H9 (cell line): ENCODE results near the gene MDGA2. TPM values are rescaled to one million over a fixed set of nuclear protein-coding genes. Genes with fewer than 3 reads are reported as not detected.

Source experiments
- DNase-seq: peaks from one replicate; pipeline ENCODE4 v3.0.0-alpha.2; 2017
- H2AFZ ChIP-seq: one replicate; pipeline ENCODE4 v1.6.1; 2013; ENCODE audit warnings: mild to moderate bottlenecking, low read length, control low read depth, moderate library complexity
- H2AK5ac ChIP-seq: 2 replicates; pipeline ENCODE4 v1.6.1; 2013; ENCODE audit warnings: low read length, control low read depth, mixed read lengths; ENCODE audit not compliant: insufficient read length
- H2BK120ac ChIP-seq: one replicate; pipeline ENCODE4 v1.6.1; 2013; ENCODE audit warnings: low read depth, mild to moderate bottlenecking, low read length, control low read depth, inconsistent platforms; ENCODE audit not compliant: poor library complexity, severe bottlenecking
- H2BK12ac ChIP-seq: 2 replicates; pipeline ENCODE4 v1.6.1; 2013; ENCODE audit warnings: low read length, control low read depth, mixed read lengths, low read depth; ENCODE audit not compliant: insufficient read length
- H2BK15ac ChIP-seq: 2 replicates; pipeline ENCODE4 v1.6.1; 2013; ENCODE audit warnings: low read depth, low read length, control low read depth
- H2BK20ac ChIP-seq: one replicate; pipeline ENCODE4 v1.6.1; 2013; ENCODE audit warnings: low read depth, mild to moderate bottlenecking, low read length, control low read depth, inconsistent platforms; ENCODE audit not compliant: poor library complexity, severe bottlenecking
- H2BK5ac ChIP-seq: 2 replicates; pipeline ENCODE4 v1.6.1; 2013; ENCODE audit warnings: low read length, control low read depth, mixed read lengths; ENCODE audit not compliant: insufficient read length
- H3K14ac ChIP-seq: 2 replicates; pipeline ENCODE4 v1.6.1; 2013; ENCODE audit warnings: low read length, control low read depth; ENCODE audit not compliant: insufficient read depth
- H3K18ac ChIP-seq: 2 replicates; pipeline ENCODE4 v1.6.1; 2013; ENCODE audit warnings: low read depth, mild to moderate bottlenecking, mixed read lengths, low read length, control low read depth; ENCODE audit not compliant: insufficient read length
- H3K23ac ChIP-seq: 2 replicates; pipeline ENCODE4 v1.6.1; 2013; ENCODE audit warnings: low read length, control low read depth, mixed read lengths, low read depth; ENCODE audit not compliant: insufficient read length
- H3K23me2 ChIP-seq: 2 replicates; pipeline ENCODE4 v1.6.1; 2013; ENCODE audit warnings: low read depth, mild to moderate bottlenecking, mixed read lengths, low read length, control low read depth; ENCODE audit not compliant: insufficient read length, poor library complexity, severe bottlenecking
- H3K27ac ChIP-seq: 2 replicates; pipeline ENCODE4 v1.5.1; 2013; ENCODE audit warnings: low read length, control low read depth, mixed read lengths, low read depth; ENCODE audit not compliant: insufficient read length
- H3K27me3 ChIP-seq: 2 replicates; pipeline ENCODE4 v1.6.1; 2013; ENCODE audit warnings: low read length, control low read depth, inconsistent platforms; ENCODE audit not compliant: insufficient read depth
- H3K4ac ChIP-seq: 2 replicates; pipeline ENCODE4 v1.6.1; 2013; ENCODE audit warnings: low read depth, mild to moderate bottlenecking, control low read depth, inconsistent platforms, low read length, moderate library complexity
- H3K4me1 ChIP-seq: 2 replicates; pipeline ENCODE4 v1.6.1; 2013; ENCODE audit warnings: low read length, control low read depth, inconsistent platforms; ENCODE audit not compliant: insufficient read depth
- H3K4me2 ChIP-seq: 2 replicates; pipeline ENCODE4 v1.6.1; 2013; ENCODE audit warnings: low read length, control low read depth, mixed read lengths; ENCODE audit not compliant: insufficient read length, insufficient read depth
- H3K56ac ChIP-seq: 2 replicates; pipeline ENCODE4 v1.6.1; 2013; ENCODE audit warnings: low read depth, mild to moderate bottlenecking, mixed read lengths, low read length, control low read depth; ENCODE audit not compliant: insufficient read length
- H3K79me1 ChIP-seq: 2 replicates; pipeline ENCODE4 v1.6.1; 2013; ENCODE audit warnings: low read depth, mild to moderate bottlenecking, moderate library complexity, low read length, control low read depth, inconsistent platforms; ENCODE audit not compliant: insufficient read depth, poor library complexity, severe bottlenecking
- H3K79me2 ChIP-seq: 2 replicates; pipeline ENCODE4 v1.6.1; 2013; ENCODE audit warnings: low read length, control low read depth, inconsistent platforms; ENCODE audit not compliant: insufficient read depth
- H3K9ac ChIP-seq: 2 replicates; pipeline ENCODE4 v1.6.1; 2013; ENCODE audit warnings: low read length, control low read depth, mixed read lengths; ENCODE audit not compliant: insufficient read length; ENCODE audit errors: extremely low read depth
- H3K9me3 ChIP-seq: one replicate; pipeline ENCODE4 v1.6.1; 2013; ENCODE audit warnings: low read depth, low read length, inconsistent platforms; ENCODE audit not compliant: control insufficient read depth
- H3T11ph ChIP-seq: one replicate; pipeline ENCODE4 v1.6.1; 2013; ENCODE audit warnings: mild to moderate bottlenecking, low read length, control low read depth, inconsistent platforms
- H4K20me1 ChIP-seq: one replicate; pipeline ENCODE4 v1.6.1; 2013; ENCODE audit not compliant: control insufficient read depth, insufficient read length, insufficient read depth
- H4K5ac ChIP-seq: 2 replicates; pipeline ENCODE4 v1.6.1; 2013; ENCODE audit warnings: low read depth, mild to moderate bottlenecking, mixed read lengths, low read length, control low read depth; ENCODE audit not compliant: insufficient read length
- H4K8ac ChIP-seq: replicated peaks from 2 replicates; pipeline ENCODE4 v1.6.1; 2013; ENCODE audit warnings: low read length, control low read depth, mixed read lengths, low read depth; ENCODE audit not compliant: insufficient read length
- H4K91ac ChIP-seq: 2 replicates; pipeline ENCODE4 v1.6.1; 2013; ENCODE audit warnings: low read depth, mild to moderate bottlenecking, moderate library complexity, mixed read lengths, low read length, control low read depth; ENCODE audit not compliant: insufficient read length
- H3K27ac Mint-ChIP-seq, 3 experiments: 2 replicates in 2 of 3; 3 replicates in 1 of 3; pipeline ENCODE4 v1.8.0; 2020 to 2021; ENCODE audit warnings: mixed read lengths in 3 of 3, mild to moderate bottlenecking in 1 of 3, moderate library complexity in 1 of 3
- H3K27me3 Mint-ChIP-seq: 2 replicates; pipeline ENCODE4 v1.8.0; 2021; ENCODE audit warnings: low read depth, mild to moderate bottlenecking, moderate library complexity, mixed read lengths
- H3K36me3 Mint-ChIP-seq, 3 experiments: 2 replicates in 2 of 3; 3 replicates in 1 of 3; pipeline ENCODE4 v1.8.0; 2020 to 2021; ENCODE audit warnings: low read depth in 3 of 3, mixed read lengths in 3 of 3; ENCODE audit not compliant: insufficient read depth in 1 of 3
- H3K4me1 Mint-ChIP-seq, 2 experiments: 2 replicates each; pipeline ENCODE4 v1.8.0; 2020; ENCODE audit warnings: mixed read lengths in 2 of 2
- H3K4me3 Mint-ChIP-seq, 2 experiments: 2 replicates in 1 of 2; 3 replicates in 1 of 2; pipeline ENCODE4 v1.8.0; 2020 to 2021; ENCODE audit warnings: mild to moderate bottlenecking in 2 of 2, mixed read lengths in 2 of 2, moderate library complexity in 1 of 2
- H3K9me3 Mint-ChIP-seq, 2 experiments: 2 replicates in 1 of 2; 3 replicates in 1 of 2; pipeline ENCODE4 v1.8.0; 2020; ENCODE audit warnings: mild to moderate bottlenecking in 2 of 2, mixed read lengths in 2 of 2, moderate library complexity in 1 of 2
- WGBS: extraction: QIAGEN DNeasy Blood & Tissue Kit; methylation state at CpG from one replicate; pipeline ENCODE4 v1.1.7; 2013; ENCODE audit warnings: missing lambda C conversion rate, low lambda C conversion rate, mixed read lengths; ENCODE audit not compliant: insufficient read length; ENCODE audit errors: extremely low coverage; 5-methylcytosine and 5-hydroxymethylcytosine counted together
- total RNA-seq: library from RNA; stranded (reverse); gene quantifications from 2 replicates; pipeline ENCODE4 v1.2.1, GENCODE V29; 2021
- TF ChIP-seq, protein P1 (sequence below): fragments of 200-600 bp; sonication (generic); conservative IDR thresholded peaks from 3 replicates; pipeline ENCODE4 v1.8.0; 2021; ENCODE audit warnings: antibody characterized with exemption, mild to moderate bottlenecking

The MDGA2 gene
- total RNA-seq, 1 experiment from 2014 or later = 1.9 TPM

- no peak overlapping the region for H3K9ac ChIP-seq
- no peak overlapping the region for H2BK120ac ChIP-seq
- H3K4me1 ChIP-seq = no peaks in the 10 kb centered on the region
- no peaks in the 10 kb centered on the region for H4K20me1 ChIP-seq
- no peak overlapping the region for H3K4me3 Mint-ChIP-seq
- H4K8ac ChIP-seq = no peak overlapping the region
- no peak overlapping the region for H3K27ac Mint-ChIP-seq
- TF ChIP-seq, protein P1, sequence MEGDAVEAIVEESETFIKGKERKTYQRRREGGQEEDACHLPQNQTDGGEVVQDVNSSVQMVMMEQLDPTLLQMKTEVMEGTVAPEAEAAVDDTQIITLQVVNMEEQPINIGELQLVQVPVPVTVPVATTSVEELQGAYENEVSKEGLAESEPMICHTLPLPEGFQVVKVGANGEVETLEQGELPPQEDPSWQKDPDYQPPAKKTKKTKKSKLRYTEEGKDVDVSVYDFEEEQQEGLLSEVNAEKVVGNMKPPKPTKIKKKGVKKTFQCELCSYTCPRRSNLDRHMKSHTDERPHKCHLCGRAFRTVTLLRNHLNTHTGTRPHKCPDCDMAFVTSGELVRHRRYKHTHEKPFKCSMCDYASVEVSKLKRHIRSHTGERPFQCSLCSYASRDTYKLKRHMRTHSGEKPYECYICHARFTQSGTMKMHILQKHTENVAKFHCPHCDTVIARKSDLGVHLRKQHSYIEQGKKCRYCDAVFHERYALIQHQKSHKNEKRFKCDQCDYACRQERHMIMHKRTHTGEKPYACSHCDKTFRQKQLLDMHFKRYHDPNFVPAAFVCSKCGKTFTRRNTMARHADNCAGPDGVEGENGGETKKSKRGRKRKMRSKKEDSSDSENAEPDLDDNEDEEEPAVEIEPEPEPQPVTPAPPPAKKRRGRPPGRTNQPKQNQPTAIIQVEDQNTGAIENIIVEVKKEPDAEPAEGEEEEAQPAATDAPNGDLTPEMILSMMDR = no peak
- DNase-seq = no peak
- no peak overlapping the region for H3K23ac ChIP-seq
- H4K5ac ChIP-seq = no peak overlapping the region
- no peaks in the 10 kb centered on the region for H3K27me3 Mint-ChIP-seq
- no peaks in the 10 kb centered on the region for H3K9me3 Mint-ChIP-seq
- no peak overlapping the region for H3K14ac ChIP-seq
- no peak overlapping the region for H2BK20ac ChIP-seq
- H2BK5ac ChIP-seq = no peak overlapping the region
- H3K4ac ChIP-seq = no peak overlapping the region
- H3K4me1 Mint-ChIP-seq = no peaks in the 10 kb centered on the region
- H2AFZ ChIP-seq = no peak overlapping the region
- H3T11ph ChIP-seq = no peak overlapping the region
- no peak overlapping the region for H3K4me2 ChIP-seq
- H3K79me1 ChIP-seq = no peaks in the 10 kb centered on the region
- H3K27me3 ChIP-seq = no peaks in the 10 kb centered on the region
- no peak overlapping the region for H2AK5ac ChIP-seq
- no peak overlapping the region for H2BK12ac ChIP-seq
- H3K9me3 ChIP-seq = no peaks in the 10 kb centered on the region
- H3K36me3 Mint-ChIP-seq = no peaks in the 10 kb centered on the region
- no peak overlapping the region for H4K91ac ChIP-seq
- no peaks in the 10 kb centered on the region for H3K23me2 ChIP-seq
- H2BK15ac ChIP-seq = no peak overlapping the region
- no peaks in the 10 kb centered on the region for H3K79me2 ChIP-seq
- H3K27ac ChIP-seq = no peak overlapping the region
- H3K18ac ChIP-seq = no peak overlapping the region
- no CpG with 5 or more reads among the region's 2 CpGs for WGBS
- no peak overlapping the region for H3K56ac ChIP-seq
Observed at GRCh38 chr14:47186486-47186885, 488.9 kb downstream of the MDGA2 start.
